Nephron progenitor cell (in vitro differentiated cells): ENCODE data around the gene PHTF2.

Experiments
- DNase-seq: peaks from one replicate; pipeline ENCODE4 v3.0.0; 2021
- H3K27ac Mint-ChIP-seq: 2 replicates; pipeline ENCODE4 v1.8.0; 2021; ENCODE audit warnings: mild to moderate bottlenecking, moderate library complexity, mixed read lengths
- H3K27me3 Mint-ChIP-seq: 2 replicates; pipeline ENCODE4 v1.8.0; 2021; ENCODE audit warnings: mild to moderate bottlenecking, low read depth, mixed read lengths; ENCODE audit not compliant: poor library complexity
- H3K36me3 Mint-ChIP-seq: 2 replicates; pipeline ENCODE4 v1.8.0; 2021; ENCODE audit warnings: low read depth, mixed read lengths
- H3K4me1 Mint-ChIP-seq: 2 replicates; pipeline ENCODE4 v1.8.0; 2021; ENCODE audit warnings: mixed read lengths
- H3K4me3 Mint-ChIP-seq: 2 replicates; pipeline ENCODE4 v1.8.0; 2021; ENCODE audit warnings: mild to moderate bottlenecking, moderate library complexity, mixed read lengths
- H3K9me3 Mint-ChIP-seq: 2 replicates; pipeline ENCODE4 v1.8.0; 2021; ENCODE audit warnings: mild to moderate bottlenecking, moderate library complexity, mixed read lengths
- CTCF ChIP-seq: fragments of 200-600 bp; sonication (generic); IDR thresholded peaks from 2 replicates; pipeline ENCODE4 v1.5.0; 2021; ENCODE audit warnings: antibody characterized with exemption

Gene PHTF2

GRCh38 chr7:77798394-77799077 lies at the start of gene PHTF2, which contains the start of gene TMEM60:
PHTF2 (plus strand) TSS chr7:77798773.
TMEM60 (minus strand) TSS chr7:77798434; CDS start chr7:77794373, 4,061 bp downstream.
- Mint-ChIP-seq H3K4me3 (peak within 1 kb of the TSS; percentile 96), H3K36me3 (peaks cover 19% of the 10 kb centered on the region), H3K9me3 (no peaks in the 10 kb centered on the region), H3K27ac (peak within 1 kb of the TSS; percentile 99), H3K4me1 (peaks cover 43% of the 10 kb centered on the region), H3K27me3 (no peaks in the 10 kb centered on the region)
- TF ChIP-seq CTCF: peak; percentile 33
- DNase-seq: peak; percentile 100

- no peak for DNase-seq
- peak overlapping the region; percentile 31 for H3K27ac Mint-ChIP-seq
- H3K27me3 Mint-ChIP-seq: no peaks in the 10 kb centered on the region
- H3K4me1 Mint-ChIP-seq: no peaks in the 10 kb centered on the region
- H3K36me3 Mint-ChIP-seq: peaks cover 38% of the 10 kb centered on the region
- TF ChIP-seq CTCF: no peak
- H3K4me3 Mint-ChIP-seq: no peak overlapping the region
- H3K9me3 Mint-ChIP-seq: no peaks in the 10 kb centered on the region
These were observed 46.6 kb upstream of the PHTF2 start for GRCh38 chr7:77752016-77752415.

- no peak for TF ChIP-seq CTCF
- no peaks in the 10 kb centered on the region for H3K9me3 Mint-ChIP-seq
- no peak overlapping the region for H3K4me3 Mint-ChIP-seq
- no peaks in the 10 kb centered on the region for H3K27me3 Mint-ChIP-seq
- no peaks in the 10 kb centered on the region for H3K4me1 Mint-ChIP-seq
- DNase-seq: no peak
- peaks cover 30% of the 10 kb centered on the region for H3K36me3 Mint-ChIP-seq
- no peak overlapping the region for H3K27ac Mint-ChIP-seq
These were observed 45.4 kb upstream of the PHTF2 start for GRCh38 chr7:77753173-77753572.

GRCh38 chr7:77757589-77757988 lies 41.0 kb upstream of the PHTF2 start:
- no peaks in the 10 kb centered on the region for H3K9me3 Mint-ChIP-seq
- no peak overlapping the region for H3K4me3 Mint-ChIP-seq
- no peak for DNase-seq
- peaks cover 5% of the 10 kb centered on the region for H3K36me3 Mint-ChIP-seq
- peak overlapping the region; percentile 84 for H3K27ac Mint-ChIP-seq
- H3K4me1 Mint-ChIP-seq: peaks cover 6% of the 10 kb centered on the region
- no peak for TF ChIP-seq CTCF
- no peaks in the 10 kb centered on the region for H3K27me3 Mint-ChIP-seq

- Mint-ChIP-seq H3K4me3 (no peak overlapping the region), H3K4me1 (peaks cover 6% of the 10 kb centered on the region), H3K27ac (no peak overlapping the region), H3K27me3 (no peaks in the 10 kb centered on the region), H3K9me3 (no peaks in the 10 kb centered on the region), H3K36me3 (peaks cover 5% of the 10 kb centered on the region)
- TF ChIP-seq CTCF: peak; percentile 82
- DNase-seq: peak; percentile 69
These were observed 39.2 kb upstream of the PHTF2 start for GRCh38 chr7:77759294-77759889.
